Fibroblast of lung (primary cell): ENCODE data around the gene KIR3DL2.
"Not testable (repeated sequence)": the region's sequence is repeated elsewhere in the genome, so short reads cannot be mapped to it uniquely, and the experiment has no call there.

ENCODE experiments used
- EZH2 ChIP-seq: IDR thresholded peaks from 2 replicates; pipeline ENCODE4 v1.5.1; 2012; ENCODE audit warnings: low read length, control low read depth, mild to moderate bottlenecking; ENCODE audit errors: missing control alignments
- TF ChIP-seq, protein P1 (sequence below), 2 donors: IDR thresholded peaks in 1 of 2; conservative IDR thresholded peaks in 1 of 2; 1 replicate in 1 of 2; 2 replicates in 1 of 2; pipeline ENCODE4 v1.5.1; 2011 to 2012; ENCODE audit warnings: low read length in 2 of 2, control low read depth in 1 of 2, inconsistent platforms in 1 of 2, low read depth in 1 of 2, mild to moderate bottlenecking in 1 of 2

DNA sequence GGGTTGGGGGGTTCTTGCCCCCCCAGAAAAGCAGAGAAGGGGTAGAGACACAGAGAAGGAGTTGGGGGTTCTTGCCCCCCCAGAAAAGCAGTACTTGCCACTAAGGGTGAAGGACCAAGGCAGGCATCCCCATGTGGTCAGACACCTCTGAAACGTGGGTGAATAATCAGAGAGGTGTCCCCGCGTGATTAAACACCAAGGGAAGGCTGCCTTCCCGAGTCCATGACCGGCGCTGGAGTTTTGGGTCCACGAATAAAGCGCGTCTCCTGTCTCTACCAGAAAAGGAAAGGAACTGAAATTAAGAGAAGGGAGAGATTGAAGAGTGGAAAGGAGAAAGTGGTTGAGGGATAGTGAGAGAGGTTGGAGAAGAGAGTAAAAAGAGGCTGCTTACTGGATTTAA is 49.4 kb downstream of the KIR3DL2 start:
- TF ChIP-seq, protein P1, sequence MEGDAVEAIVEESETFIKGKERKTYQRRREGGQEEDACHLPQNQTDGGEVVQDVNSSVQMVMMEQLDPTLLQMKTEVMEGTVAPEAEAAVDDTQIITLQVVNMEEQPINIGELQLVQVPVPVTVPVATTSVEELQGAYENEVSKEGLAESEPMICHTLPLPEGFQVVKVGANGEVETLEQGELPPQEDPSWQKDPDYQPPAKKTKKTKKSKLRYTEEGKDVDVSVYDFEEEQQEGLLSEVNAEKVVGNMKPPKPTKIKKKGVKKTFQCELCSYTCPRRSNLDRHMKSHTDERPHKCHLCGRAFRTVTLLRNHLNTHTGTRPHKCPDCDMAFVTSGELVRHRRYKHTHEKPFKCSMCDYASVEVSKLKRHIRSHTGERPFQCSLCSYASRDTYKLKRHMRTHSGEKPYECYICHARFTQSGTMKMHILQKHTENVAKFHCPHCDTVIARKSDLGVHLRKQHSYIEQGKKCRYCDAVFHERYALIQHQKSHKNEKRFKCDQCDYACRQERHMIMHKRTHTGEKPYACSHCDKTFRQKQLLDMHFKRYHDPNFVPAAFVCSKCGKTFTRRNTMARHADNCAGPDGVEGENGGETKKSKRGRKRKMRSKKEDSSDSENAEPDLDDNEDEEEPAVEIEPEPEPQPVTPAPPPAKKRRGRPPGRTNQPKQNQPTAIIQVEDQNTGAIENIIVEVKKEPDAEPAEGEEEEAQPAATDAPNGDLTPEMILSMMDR (conservative IDR thresholded peaks at IDR 0.05 in 1 of 2, IDR thresholded peaks at IDR 0.05 in 1 of 2; ENCODE audit: low read depth in 1 of 2, low read length in 2 of 2): not testable (repeated sequence)
- TF ChIP-seq EZH2: not testable (repeated sequence)
